Activated T-helper 1 cell treated with Interleukin-2 at 50 U/mL for 16 hours (primary cell): ENCODE measurements around the gene MEX3D.

ENCODE experiments used
- DNase-seq: peaks from one replicate; pipeline ENCODE4 v3.0.0-alpha.2; 2020; ENCODE audit warnings: low read depth

The MEX3D gene

GRCh38 chr19:1593501-1593772 lies 25.3 kb upstream of the MEX3D start:
- no peak for DNase-seq

DNA sequence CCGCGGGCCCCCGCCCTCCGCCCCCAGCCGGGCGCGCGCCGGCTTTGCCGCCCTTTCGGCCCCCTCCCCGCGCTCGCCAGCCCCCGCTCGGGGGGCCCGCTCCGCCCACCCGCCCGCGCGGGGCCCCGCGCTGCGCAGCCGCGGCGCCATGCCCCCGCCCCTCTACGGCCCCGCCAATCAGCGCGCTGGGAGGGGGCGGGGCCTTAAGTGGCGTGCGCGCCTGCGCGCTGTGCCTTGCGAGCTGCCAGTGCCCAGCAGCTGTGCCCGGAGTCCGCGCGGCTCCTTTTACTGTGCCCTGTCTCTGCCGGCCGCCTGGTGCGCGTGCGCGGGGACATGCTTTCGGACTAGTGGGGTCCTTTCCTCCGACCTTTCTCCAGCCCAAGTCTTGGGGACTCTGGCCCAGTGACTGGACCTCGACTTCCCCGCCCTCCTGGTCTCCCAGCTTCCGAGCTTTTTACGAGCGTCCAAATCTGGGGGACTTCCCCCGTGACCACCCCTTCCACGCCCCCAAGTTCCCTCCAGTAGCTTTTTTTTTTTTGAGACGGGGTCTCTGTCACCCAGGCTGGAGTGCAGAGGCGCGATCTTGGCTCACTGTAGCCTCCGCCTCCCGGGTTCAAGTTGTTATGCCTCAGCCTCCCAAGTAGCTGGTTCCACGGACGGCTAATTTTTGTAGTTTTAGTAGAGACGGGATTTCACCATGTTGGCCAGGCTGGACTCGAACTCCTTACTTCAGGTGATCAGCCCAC lies 24.8 kb upstream of the MEX3D start, which contains the start of gene MBD3:
TSS of gene MBD3 (minus strand) at position 111 of the 746 bp plus-strand sequence. CDS start 234 bp downstream, outside the sequence.
- peak; percentile 86 for DNase-seq

GRCh38 chr19:1592024-1592754 lies 24.1 kb upstream of the MEX3D start:
- peak; percentile 81 for DNase-seq

GRCh38 chr19:1591421-1592023 lies 23.4 kb upstream of the MEX3D start:
- DNase-seq: no peak

DNA sequence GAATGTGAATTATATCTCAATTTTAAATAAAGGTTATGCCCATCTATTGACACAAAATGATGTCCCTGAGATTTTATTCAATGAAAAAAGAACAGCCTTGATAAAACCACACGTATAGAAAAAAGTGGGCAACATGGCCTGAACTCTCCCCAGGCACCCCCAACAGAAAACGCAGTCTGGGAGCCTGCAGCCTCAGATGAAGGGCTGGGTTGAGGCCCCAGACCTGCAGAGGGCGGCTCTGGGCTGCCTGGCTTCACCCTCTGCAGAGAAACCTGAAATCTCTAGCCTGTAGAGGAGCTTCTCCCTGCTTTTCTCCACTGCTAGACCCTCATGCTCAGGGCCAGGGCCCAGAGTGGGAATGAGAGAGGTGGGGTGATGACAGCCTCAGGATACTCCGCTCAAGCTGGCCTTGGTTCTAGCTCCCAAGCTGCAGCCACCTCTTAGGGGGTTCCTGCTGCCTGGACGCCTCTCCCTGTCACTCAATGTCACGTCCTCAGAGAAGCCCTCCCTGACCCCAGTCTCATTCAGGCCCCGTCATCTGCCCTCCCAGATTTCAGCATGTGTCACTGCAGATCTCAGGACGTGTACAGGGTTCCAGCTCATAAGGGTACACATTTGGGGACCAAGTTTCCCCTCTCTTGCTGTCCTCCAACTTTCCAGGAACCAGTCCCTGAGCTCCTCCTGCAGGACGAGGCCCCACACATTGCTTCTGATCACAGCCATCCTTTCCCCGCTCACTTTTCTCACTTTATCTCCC lies 22.7 kb upstream of the MEX3D start:
- DNase-seq: no peak

DNA sequence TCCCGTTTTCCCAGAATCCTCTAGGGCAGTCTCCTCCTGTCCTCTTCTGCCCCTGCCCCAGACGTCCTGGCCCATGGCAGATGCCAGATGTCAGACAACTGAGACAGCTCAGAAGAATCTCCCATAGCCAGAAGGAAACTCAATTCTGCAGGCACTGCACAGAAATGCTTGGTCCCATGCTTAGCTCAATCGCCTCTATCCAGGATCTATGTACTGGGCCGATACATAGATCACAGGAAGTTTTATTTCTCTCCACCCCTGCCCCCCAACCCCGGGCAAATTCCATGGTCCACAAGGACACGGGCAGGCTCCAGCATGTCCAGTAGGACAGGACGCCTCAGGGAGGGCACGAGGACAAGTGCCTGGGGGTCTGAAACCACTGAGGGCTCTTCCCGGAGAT lies 19.7 kb upstream of the MEX3D start:
- DNase-seq: no peak

GRCh38 chr19:1585243-1585580 lies 17.1 kb upstream of the MEX3D start:
- no peak for DNase-seq

GRCh38 chr19:1584500-1585242 lies 16.5 kb upstream of the MEX3D start:
- no peak for DNase-seq

- DNase-seq: no peak
Measured at GRCh38 chr19:1582201-1582600, 14.1 kb upstream of the MEX3D start.

DNA sequence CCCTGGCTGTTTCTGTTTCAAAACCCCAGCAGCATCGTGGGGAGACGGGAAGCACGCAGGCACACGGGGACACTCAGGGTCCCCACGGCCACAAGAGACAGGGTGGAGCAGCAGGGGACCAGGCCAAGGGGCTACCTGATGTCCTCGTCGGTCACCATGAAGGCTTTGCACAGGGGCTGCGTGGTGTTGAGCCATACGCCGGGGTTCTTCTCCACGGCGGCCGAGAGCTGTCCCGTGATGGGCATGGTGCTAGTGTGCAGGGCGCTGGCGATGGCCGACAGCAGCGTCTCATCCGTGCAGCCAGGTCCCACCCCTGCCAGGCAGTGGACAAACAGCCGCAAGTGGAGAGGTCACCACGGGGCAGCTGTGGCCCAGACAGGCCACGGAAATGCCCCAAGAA lies 12.8 kb upstream of the MEX3D start:
- DNase-seq: no peak

DNA sequence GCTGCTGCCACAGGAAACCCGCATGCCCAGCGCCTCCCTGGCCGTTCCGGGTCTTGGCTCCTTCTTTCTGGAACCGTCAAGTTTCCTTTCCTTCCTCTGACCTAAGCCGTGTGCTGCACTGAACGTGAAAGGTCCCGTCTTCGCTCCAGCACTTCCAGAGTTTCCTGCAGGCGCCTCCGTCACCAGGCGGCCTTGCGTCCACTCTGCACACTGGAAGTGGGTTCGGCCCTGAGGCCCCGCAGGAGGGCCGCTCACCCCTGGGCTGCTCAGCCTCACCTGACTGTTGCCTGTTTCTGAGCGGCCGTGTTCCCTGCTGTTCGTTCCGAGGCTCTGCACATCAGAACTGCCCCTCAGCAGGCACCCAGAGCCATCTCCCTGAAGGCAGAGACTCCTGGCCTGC lies 12.3 kb upstream of the MEX3D start:
- no peak for DNase-seq

GRCh38 chr19:1579222-1579621 lies 11.1 kb upstream of the MEX3D start:
- DNase-seq: no peak

- no peak for DNase-seq
Measured at GRCh38 chr19:1577929-1578618, 9.9 kb upstream of the MEX3D start.

DNA sequence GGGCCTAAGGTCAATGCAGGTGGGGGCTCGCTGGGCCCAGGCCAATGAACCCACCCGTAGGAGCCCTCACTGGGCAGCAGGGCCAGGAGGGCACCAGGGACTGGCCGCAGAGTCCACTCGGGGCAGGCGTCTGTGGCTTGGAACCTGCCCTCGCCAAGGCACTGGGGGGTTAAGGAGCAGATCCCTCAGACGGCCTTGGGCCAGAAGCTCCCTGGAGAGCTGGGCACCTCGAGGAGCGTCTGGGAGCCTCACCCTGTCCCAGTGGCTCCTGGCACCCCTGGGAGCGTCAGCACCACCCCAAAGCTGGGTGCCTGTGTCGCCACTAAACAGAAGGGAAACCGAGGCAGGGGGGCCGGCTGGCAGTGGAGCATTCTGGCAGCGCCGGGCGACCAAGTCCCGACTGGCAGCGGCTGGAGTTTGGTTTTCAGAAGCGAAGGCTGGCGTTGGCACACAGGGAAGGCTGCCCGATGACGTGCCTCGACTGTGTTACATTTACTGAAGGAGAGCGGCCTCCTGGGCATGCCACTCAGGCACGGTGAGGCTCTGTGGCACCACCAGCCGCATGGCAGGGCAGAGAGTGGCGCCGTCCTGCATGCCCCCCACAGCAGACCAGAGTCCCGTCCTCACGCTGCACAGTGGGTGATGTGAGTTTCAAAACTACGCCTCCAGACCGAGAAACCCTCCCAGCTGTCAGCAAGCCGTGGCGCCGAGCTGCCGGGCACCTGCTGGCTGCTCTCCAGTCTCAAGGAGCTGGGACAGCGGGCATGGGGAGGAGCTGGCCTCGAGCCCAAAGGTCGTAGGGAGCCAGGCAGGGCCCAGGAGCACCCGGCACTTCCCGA lies 9.2 kb upstream of the MEX3D start:
- no peak for DNase-seq

DNA sequence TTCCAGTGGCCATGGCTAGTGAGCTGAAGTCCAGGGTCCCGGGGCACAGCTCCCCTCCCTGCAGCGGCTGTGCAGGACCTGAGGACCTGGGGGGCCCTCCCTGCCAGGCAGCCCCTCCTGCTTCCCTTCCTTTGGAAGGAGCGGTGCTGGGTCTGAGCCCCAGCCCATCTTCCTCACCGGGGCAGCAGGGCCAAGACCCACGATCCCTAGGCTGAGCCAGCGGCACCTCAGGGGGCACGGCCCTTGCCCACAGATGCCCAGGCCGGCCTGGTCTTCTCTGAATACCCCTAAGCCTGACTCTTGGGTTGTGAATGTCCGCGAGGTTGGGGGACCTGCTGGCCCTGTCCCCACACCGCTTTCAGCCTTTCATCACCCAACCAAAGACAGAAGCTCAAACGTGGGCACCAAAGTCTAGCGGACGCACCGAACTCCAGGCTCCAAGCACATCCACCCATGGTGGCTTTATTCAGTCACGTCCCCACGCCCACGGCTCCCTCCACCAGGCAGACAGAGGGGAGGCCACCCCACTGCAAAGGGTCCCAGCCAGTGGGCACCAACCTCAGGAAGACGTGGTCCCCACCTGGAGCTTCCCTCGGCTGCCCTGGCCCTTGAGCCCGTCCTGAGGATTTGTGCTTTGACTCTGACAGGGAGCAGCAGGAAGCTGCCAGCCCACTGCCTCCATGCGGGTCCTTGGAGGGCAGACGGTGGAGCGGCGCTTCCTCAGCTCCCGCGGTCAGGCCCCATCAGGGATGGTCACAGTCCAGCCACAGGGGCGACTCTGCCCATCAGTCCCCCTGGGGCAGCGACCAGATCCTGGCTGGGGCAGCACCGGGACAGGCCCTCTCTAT lies 8.3 kb upstream of the MEX3D start:
- DNase-seq: no peak

DNA sequence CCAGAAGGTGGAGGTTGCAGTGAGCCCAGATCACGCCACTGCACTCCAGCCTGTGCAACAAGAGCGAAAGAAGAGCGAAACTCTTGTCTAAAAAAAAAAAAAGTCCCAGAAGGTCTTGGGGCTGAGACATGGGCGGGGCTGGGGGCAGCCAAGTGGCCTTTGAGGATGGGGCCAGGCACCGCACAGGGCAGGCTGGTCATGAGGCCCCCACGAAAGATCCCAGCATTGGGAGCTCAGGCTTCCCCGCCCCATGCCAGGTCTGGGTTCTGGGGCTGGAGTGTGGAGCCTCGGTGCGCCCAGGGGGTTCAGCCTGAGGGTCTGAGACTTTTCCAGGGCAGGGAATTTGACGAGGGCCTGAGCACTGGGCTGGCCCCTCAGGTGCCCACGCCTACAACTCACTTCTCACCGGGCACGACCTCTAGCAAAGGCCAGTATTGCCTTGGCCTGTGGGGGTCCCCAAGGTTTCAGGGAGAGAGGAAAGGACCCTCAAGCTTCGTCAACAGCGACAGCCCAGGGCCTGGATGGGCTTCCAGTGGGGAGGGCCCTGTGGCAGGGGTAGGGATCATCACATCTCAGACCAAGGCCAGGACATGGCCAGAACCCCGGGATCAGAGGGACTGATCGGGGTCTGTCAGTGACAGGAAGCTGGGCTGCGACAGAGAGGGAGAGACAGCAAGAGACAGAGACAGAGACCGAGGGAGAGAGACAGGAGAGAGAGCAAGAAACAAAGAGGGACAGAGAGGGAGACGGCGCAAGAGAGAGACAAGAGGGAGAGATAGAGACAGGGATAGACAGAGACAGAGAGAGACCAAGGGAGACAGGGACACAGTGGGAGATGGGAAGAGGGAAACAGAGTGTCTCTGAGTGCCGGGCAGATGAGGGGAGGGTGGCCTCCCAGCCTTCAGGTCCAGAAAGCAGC lies 7.5 kb upstream of the MEX3D start:
- no peak for DNase-seq

DNA sequence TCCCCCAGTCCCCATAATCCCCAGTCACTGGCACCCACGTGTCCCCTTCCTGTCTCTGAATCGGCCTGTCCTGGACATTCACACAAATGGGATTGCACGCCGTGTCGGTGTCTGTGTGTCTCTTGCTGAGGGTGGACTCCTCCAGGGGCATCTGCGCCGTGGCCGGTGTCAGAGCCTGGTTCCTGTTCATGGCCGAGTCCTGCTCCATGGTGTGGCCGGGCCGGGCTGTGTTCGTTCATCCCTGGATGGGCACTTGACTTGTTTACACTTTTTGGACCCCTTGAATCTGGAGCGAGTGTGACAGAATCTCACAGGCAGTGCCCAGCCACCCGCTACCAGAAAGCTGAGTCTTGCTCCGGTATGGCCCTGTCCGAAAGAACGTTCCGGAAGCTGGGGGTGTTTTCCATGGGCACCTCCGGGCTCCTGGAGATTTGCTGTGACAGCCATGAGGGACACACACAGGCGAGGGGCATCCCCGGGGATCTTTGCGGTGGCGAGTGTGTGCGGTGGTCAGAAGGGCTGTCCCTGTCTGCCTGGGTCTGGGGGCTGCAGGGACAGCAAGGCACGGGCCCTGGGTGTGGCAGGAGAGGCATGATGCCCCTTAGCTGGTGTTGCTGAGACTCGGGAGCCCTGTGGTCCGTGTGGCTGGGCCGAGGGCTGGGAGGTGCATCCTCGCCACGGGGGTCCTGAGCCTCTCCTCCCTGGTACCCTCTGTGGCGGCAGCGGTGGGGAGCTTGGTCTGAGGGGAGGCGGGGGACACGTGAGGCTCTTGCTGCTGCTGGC lies 6.4 kb upstream of the MEX3D start:
- no peak for DNase-seq

DNA sequence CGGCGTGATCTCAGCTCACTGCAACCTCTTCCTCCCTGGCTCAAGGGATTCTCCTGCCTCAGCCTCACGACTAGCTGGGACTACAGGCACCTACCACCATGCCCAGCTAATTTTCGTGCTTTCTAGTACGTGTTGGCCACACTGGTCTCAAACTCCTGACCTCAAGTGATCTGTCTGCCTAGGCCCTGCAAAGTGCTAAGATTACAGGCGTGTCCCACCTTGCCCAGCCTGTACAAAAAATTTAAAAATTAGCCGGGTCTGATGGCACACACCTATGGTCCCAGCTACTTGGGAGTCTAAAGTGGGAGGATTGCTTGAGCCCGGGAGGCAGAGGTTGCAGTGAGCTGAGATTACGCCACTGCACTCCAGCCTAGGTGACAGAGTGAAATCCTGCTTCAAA lies 4.7 kb upstream of the MEX3D start:
- no peak for DNase-seq
